ENCODE data around the gene SIGLEC14.

The SIGLEC14 gene

DNA sequence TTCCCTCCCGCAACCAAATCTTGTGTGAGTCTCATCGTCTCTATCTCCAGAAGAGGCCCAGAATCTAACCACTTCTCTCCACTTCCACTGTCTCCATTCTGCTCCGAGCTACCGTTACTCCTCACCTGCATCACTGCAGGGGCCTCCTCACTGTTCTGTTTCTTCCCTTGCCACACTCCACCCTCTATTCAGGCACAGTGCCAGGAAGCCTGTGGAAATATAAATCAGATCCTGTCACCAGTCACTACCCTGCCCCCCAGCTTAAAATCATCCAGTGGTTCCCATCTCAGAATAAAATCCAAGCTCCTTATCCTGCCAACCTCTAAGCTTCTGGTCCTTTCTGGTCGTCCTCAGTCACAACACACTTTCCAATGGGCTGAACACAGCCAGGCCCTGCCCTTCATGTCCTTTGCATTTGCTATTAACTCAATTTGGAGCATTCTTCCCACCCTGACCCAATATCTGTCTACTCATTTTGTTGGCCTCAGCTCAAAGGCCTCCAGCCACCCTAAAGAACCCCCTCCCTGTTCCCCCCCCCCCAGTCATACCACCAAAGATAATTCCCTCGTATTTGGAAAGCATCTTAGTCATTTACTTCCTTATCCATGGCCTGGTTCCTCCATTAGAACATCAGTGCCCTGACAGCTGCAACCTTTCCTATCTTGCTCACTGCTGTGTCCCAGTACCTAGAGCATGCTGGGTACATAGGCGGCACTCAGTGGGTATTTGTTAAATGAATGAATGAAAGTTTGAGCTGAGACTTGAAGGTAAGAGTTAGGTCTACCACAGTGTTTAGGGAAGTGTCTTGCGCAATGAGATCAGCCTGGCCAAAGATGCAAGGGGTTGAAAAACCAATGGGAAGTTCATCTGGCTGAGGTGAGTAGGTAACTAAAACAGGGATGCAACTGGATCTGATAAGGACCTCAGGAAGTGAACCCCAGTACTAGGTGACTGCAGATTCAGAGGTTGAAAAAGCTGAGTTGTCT, 51.1 kb downstream of the SIGLEC14 start:
- Histone ChIP-seq H3K36me3 (replicated peaks) (no peaks in the 10 kb centered on the region), H3K4me1 (peaks cover 4% of the 10 kb centered on the region; the same call in 1 of the 2 replicates), H3K9me3 (no peaks in the 10 kb centered on the region), H3K4me3 (no peak overlapping the region), H3K27me3 (ENCODE audit: low read depth) (no peaks in the 10 kb centered on the region)
- in situ Hi-C loops (cut with MboI; ENCODE audit: low sequenced_read_pairs): no loop called here
- no peak for DNase-seq (ENCODE audit: low spot score in 2 of 2)

DNA sequence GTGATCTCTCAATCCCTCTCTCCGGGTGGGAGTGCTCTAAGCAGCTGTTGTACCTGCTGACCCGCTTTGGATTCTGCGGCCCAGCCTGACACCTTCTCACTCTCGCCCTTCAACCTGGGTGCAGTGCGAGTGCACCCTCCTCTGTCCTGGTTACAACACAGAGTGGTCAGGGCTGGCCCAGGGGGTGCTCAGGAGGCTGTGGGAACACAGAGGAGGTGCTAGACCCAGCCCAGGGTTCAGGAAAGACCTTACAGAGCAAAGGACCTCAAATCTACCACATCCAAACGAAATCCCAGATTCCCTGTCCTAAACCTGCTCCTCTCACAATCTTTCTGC, 51.9 kb downstream of the SIGLEC14 start:
- H3K27me3 ChIP-seq (ENCODE audit: low read depth): no peaks in the 10 kb centered on the region
- H3K36me3 ChIP-seq (replicated peaks): no peaks in the 10 kb centered on the region
- no peak for DNase-seq (ENCODE audit: low spot score in 2 of 2)
- H3K4me1 ChIP-seq: peaks cover 4% of the 10 kb centered on the region; the same call in 1 of the 2 replicates
- no peaks in the 10 kb centered on the region for H3K9me3 ChIP-seq
- in situ Hi-C loops (cut with MboI; ENCODE audit: low sequenced_read_pairs): no loop called here
- peak overlapping the region; percentile 35 for H3K4me3 ChIP-seq

DNA sequence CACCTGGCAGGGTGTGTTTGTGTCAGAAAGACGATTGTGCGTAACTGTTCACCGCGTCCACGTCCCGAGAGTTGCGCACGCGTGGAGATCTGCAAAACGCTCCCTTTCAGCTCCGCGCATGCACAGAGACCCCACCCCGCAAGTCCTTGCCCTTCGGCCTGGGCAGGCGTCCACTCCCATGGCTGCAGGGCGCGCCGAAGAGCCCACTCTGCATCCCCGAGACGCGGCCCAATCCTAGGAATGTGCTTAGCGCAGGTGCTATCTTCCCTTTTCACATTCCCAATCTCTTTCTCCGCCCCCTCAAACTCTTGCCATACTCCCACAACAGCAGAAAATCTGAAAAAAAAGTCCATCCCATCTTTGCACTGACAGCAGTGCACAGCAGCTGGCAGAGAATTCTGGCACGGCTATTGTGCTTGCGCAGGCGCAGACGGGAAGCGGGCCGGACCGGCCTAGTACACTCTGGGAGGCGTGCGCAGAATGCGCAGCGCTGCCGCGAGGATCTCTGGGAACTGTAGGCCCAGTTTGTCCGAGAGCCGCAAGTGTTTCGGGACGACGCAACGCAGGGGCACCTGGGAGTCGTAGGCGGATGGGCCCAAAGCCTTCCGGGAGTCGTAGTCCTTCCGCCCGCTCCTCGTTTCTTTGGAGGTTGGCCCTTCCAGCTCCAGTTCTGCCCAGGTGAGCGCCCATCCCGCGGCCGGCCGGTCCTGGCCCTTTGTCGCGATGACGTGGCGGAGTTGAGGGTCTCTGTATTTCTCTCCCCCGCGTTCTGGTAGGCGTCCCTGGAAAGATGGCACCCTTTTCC, 52.5 kb downstream of the SIGLEC14 start:
- no peaks in the 10 kb centered on the region for H3K27me3 ChIP-seq (ENCODE audit: low read depth)
- in situ Hi-C loops (cut with MboI; ENCODE audit: low sequenced_read_pairs): no loop called here
- peaks cover 4% of the 10 kb centered on the region; the same call in 1 of the 2 replicates for H3K4me1 ChIP-seq
- peak overlapping the region; percentile 35 for H3K4me3 ChIP-seq
- no peaks in the 10 kb centered on the region for H3K9me3 ChIP-seq
- peak; percentile 89 to 95 for DNase-seq (ENCODE audit: low spot score in 2 of 2)
- no peaks in the 10 kb centered on the region for H3K36me3 ChIP-seq (replicated peaks)

DNA sequence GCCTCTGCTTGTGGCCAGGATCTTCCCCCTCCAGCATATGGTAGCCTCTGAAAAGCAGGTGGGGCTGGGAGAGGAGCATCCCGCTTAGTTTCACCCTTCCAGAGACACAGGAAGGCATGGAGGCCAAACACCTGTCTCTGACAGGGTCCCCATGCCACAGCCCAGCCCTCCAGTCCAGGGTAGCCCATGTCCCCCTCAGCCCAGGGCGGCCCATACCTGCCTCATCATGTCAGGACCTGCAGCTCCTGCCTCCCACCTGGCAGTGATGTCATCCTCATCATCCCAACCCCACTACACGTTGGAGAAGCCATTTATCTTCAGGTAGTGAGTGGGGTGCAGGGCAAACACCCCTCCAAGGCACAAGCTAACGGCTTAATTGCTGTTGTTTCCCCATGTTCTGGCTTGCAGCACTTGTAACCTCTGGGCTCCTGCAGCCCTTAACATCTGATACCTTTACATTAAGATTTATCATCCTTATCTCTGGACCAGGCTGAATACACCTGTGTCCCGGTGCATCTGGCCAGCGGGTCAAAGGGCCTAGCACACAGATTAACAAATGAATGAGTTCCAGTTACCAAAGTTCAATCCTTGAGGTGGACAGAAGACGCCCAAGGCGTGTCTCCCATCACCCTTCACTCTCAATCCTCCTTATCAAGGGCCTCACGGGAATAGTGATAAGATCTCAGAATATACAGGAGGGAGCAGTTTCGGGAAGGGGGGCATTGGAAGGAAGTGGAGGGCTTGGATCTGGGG, 53.3 kb downstream of the SIGLEC14 start:
- peaks cover under 1% of the 10 kb centered on the region; the same call in 1 of the 2 replicates for H3K9me3 ChIP-seq
- in situ Hi-C loops (cut with MboI; ENCODE audit: low sequenced_read_pairs): no loop called here
- H3K4me3 ChIP-seq: peak overlapping the region; percentile 35

More for the DNA sequence above, 53.3 kb downstream of the SIGLEC14 start:
- Histone ChIP-seq H3K36me3 (replicated peaks) (no peaks in the 10 kb centered on the region), H3K27me3 (ENCODE audit: low read depth) (no peaks in the 10 kb centered on the region), H3K4me1 (peaks cover 4% of the 10 kb centered on the region; the same call in 1 of the 2 replicates)
- DNase-seq (ENCODE audit: low spot score in 2 of 2): no peak

Measured in HAP-1 (cell line).